Karpas-422 (cell line): ENCODE measurements around the gene TAL1. TPM values are rescaled to one million over a fixed set of nuclear protein-coding genes. Genes with fewer than 3 reads are reported as not detected.

Source experiments
- DNase-seq: peaks from one replicate; pipeline ENCODE4 v3.0.0-alpha.2; 2015
- H2AFZ ChIP-seq: fragments of 200-600 bp; sonication (generic); 2 replicates; pipeline ENCODE4 v1.6.1; 2014; ENCODE audit warnings: antibody characterized with exemption, low read length, mixed read lengths
- H3K27ac ChIP-seq: fragments of 200-600 bp; sonication (generic); 2 replicates; pipeline ENCODE4 v1.5.1; 2014; ENCODE audit warnings: mild to moderate bottlenecking, low read length, moderate library complexity
- H3K27me3 ChIP-seq: fragments of 200-600 bp; sonication (generic); 2 replicates; pipeline ENCODE4 v1.6.1; 2014; ENCODE audit warnings: low read length, mixed read lengths
- H3K36me3 ChIP-seq: fragments of 200-600 bp; sonication (generic); 2 replicates; pipeline ENCODE4 v1.6.1; 2014; ENCODE audit warnings: low read length, mixed read lengths; ENCODE audit not compliant: insufficient read depth
- H3K4me1 ChIP-seq: fragments of 200-600 bp; sonication (generic); 2 replicates; pipeline ENCODE4 v1.6.1; 2014; ENCODE audit warnings: mild to moderate bottlenecking, low read length, mixed read lengths
- H3K4me2 ChIP-seq: fragments of 200-600 bp; sonication (generic); 2 replicates; pipeline ENCODE4 v1.6.1; 2014; ENCODE audit warnings: low read length, low read depth, mild to moderate bottlenecking; ENCODE audit not compliant: poor library complexity, severe bottlenecking
- H3K4me3 ChIP-seq: fragments of 200-600 bp; sonication (generic); 2 replicates; pipeline ENCODE4 v1.5.1; 2014; ENCODE audit warnings: mild to moderate bottlenecking, antibody characterized with exemption, low read length, mixed read lengths
- H3K79me2 ChIP-seq: fragments of 200-600 bp; sonication (generic); 2 replicates; pipeline ENCODE4 v1.6.1; 2014; ENCODE audit warnings: mild to moderate bottlenecking, low read length, mixed read lengths
- H3K9ac ChIP-seq: fragments of 200-600 bp; sonication (generic); 2 replicates; pipeline ENCODE4 v1.6.0; 2014; ENCODE audit warnings: low read length
- H3K9me2 ChIP-seq: fragments of 200-600 bp; sonication (generic), shearing (Covaris generic); replicated peaks from 2 replicates; pipeline ENCODE4 v1.6.0; 2014; ENCODE audit warnings: mild to moderate bottlenecking, low read length, moderate library complexity; ENCODE audit not compliant: insufficient read depth
- H3K9me3 ChIP-seq: fragments of 300-700, 200-600 bp; sonication (generic); 2 replicates; pipeline ENCODE4 v1.6.1; 2014; ENCODE audit warnings: low read length, mixed read lengths
- H4K20me1 ChIP-seq: fragments of 200-600 bp; sonication (generic); 2 replicates; pipeline ENCODE4 v1.6.1; 2014; ENCODE audit warnings: mild to moderate bottlenecking, antibody characterized with exemption, low read length, low read depth; ENCODE audit not compliant: insufficient read depth
- total RNA-seq: library from RNA; depleted of rRNA; stranded (reverse); fragments of >200 nt; shearing (Covaris generic); gene quantifications from 2 replicates; pipeline ENCODE4 v1.2.3, GENCODE V29; 2014; ENCODE audit warnings: low replicate concordance

Gene TAL1
- total RNA-seq, 1 experiment from 2014 or later = not detected

GRCh38 chr1:47252369-47252768, 20.3 kb upstream of the TAL1 start:
- no peak overlapping the region for H3K4me3 ChIP-seq
- peaks cover 20% of the 10 kb centered on the region; the same call in 1 of the 2 replicates for H3K36me3 ChIP-seq
- H3K4me1 ChIP-seq = no peaks in the 10 kb centered on the region
- H3K27ac ChIP-seq = no peak overlapping the region
- no peaks in the 10 kb centered on the region for H4K20me1 ChIP-seq
- 0 out of 2 replicates have a peak, but pooled peaks cover 4% of the 10 kb centered on the region for H3K79me2 ChIP-seq
- no peak overlapping the region for H2AFZ ChIP-seq
- DNase-seq = no peak
- H3K4me2 ChIP-seq = no peak overlapping the region
- H3K27me3 ChIP-seq = no peaks in the 10 kb centered on the region
- no peaks in the 10 kb centered on the region for H3K9me2 ChIP-seq
- no peaks in the 10 kb centered on the region for H3K9me3 ChIP-seq
- H3K9ac ChIP-seq = no peak overlapping the region

GRCh38 chr1:47249755-47250154, 17.7 kb upstream of the TAL1 start:
- Histone ChIP-seq H3K9me3 (no peaks in the 10 kb centered on the region), H3K9me2 (no peaks in the 10 kb centered on the region), H3K27me3 (no peaks in the 10 kb centered on the region), H4K20me1 (no peaks in the 10 kb centered on the region), H3K9ac (no peak overlapping the region), H3K79me2 (0 out of 2 replicates have a peak, but pooled peaks cover 4% of the 10 kb centered on the region), H3K4me1 (no peaks in the 10 kb centered on the region), H2AFZ (no peak overlapping the region), H3K27ac (no peak overlapping the region), H3K36me3 (peaks cover 20% of the 10 kb centered on the region; the same call in 1 of the 2 replicates), H3K4me2 (no peak overlapping the region), H3K4me3 (no peak overlapping the region)
- no peak for DNase-seq

- Histone ChIP-seq H3K36me3 (no peaks in the 10 kb centered on the region), H3K27ac (no peak overlapping the region), H3K79me2 (no peaks in the 10 kb centered on the region), H4K20me1 (no peaks in the 10 kb centered on the region), H3K9me2 (no peaks in the 10 kb centered on the region), H3K4me1 (no peaks in the 10 kb centered on the region), H2AFZ (no peak overlapping the region), H3K9ac (no peak overlapping the region), H3K4me2 (no peak overlapping the region), H3K27me3 (no peaks in the 10 kb centered on the region), H3K4me3 (no peak overlapping the region), H3K9me3 (no peaks in the 10 kb centered on the region)
- DNase-seq = no peak
Measured at GRCh38 chr1:47244339-47244862, 12.4 kb upstream of the TAL1 start.

- Histone ChIP-seq H3K9me3 (no peaks in the 10 kb centered on the region), H3K36me3 (no peaks in the 10 kb centered on the region), H2AFZ (no peak overlapping the region), H4K20me1 (no peaks in the 10 kb centered on the region), H3K79me2 (no peaks in the 10 kb centered on the region), H3K9ac (no peak overlapping the region), H3K9me2 (no peaks in the 10 kb centered on the region), H3K4me3 (no peak overlapping the region), H3K4me1 (no peaks in the 10 kb centered on the region), H3K4me2 (no peak overlapping the region), H3K27me3 (no peaks in the 10 kb centered on the region), H3K27ac (no peak overlapping the region)
- no peak for DNase-seq
Measured at GRCh38 chr1:47243910-47244309, 11.9 kb upstream of the TAL1 start.

GRCh38 chr1:47241114-47242113, 9.4 kb upstream of the TAL1 start:
- no peak overlapping the region for H3K4me2 ChIP-seq
- no peak overlapping the region for H3K27ac ChIP-seq
- no peaks in the 10 kb centered on the region for H3K79me2 ChIP-seq
- no peak overlapping the region for H2AFZ ChIP-seq
- no peaks in the 10 kb centered on the region for H3K9me3 ChIP-seq
- H3K27me3 ChIP-seq = no peaks in the 10 kb centered on the region
- H3K9me2 ChIP-seq = no peaks in the 10 kb centered on the region
- DNase-seq = no peak
- H3K4me3 ChIP-seq = no peak overlapping the region
- H3K36me3 ChIP-seq = no peaks in the 10 kb centered on the region
- H4K20me1 ChIP-seq = no peaks in the 10 kb centered on the region
- no peaks in the 10 kb centered on the region for H3K4me1 ChIP-seq
- H3K9ac ChIP-seq = no peak overlapping the region

- no peaks in the 10 kb centered on the region for H4K20me1 ChIP-seq
- no peaks in the 10 kb centered on the region for H3K9me3 ChIP-seq
- no peaks in the 10 kb centered on the region for H3K27me3 ChIP-seq
- no peaks in the 10 kb centered on the region for H3K79me2 ChIP-seq
- no peaks in the 10 kb centered on the region for H3K36me3 ChIP-seq
- no peaks in the 10 kb centered on the region for H3K4me1 ChIP-seq
- H2AFZ ChIP-seq = no peak overlapping the region
- DNase-seq = no peak
- no peak overlapping the region for H3K27ac ChIP-seq
- H3K9ac ChIP-seq = no peak overlapping the region
- H3K4me3 ChIP-seq = no peak overlapping the region
- H3K9me2 ChIP-seq = no peaks in the 10 kb centered on the region
- H3K4me2 ChIP-seq = no peak overlapping the region
Measured at GRCh38 chr1:47238935-47239592, 7.0 kb upstream of the TAL1 start.

- Histone ChIP-seq H3K79me2 (no peaks in the 10 kb centered on the region), H3K4me1 (no peaks in the 10 kb centered on the region), H4K20me1 (no peaks in the 10 kb centered on the region), H3K9me2 (no peaks in the 10 kb centered on the region), H3K9ac (no peak overlapping the region), H3K9me3 (no peaks in the 10 kb centered on the region), H3K27me3 (no peaks in the 10 kb centered on the region), H3K4me2 (no peak overlapping the region), H3K27ac (no peak overlapping the region), H2AFZ (no peak overlapping the region), H3K4me3 (no peak overlapping the region), H3K36me3 (no peaks in the 10 kb centered on the region)
- DNase-seq = no peak
Measured at GRCh38 chr1:47235806-47236205, 3.8 kb upstream of the TAL1 start.

GRCh38 chr1:47235241-47235681, 3.2 kb upstream of the TAL1 start:
- H3K9ac ChIP-seq = no peak overlapping the region
- H3K79me2 ChIP-seq = no peaks in the 10 kb centered on the region
- no peak for DNase-seq
- no peaks in the 10 kb centered on the region for H3K9me3 ChIP-seq
- no peaks in the 10 kb centered on the region for H3K9me2 ChIP-seq
- H3K27me3 ChIP-seq = no peaks in the 10 kb centered on the region
- H3K4me3 ChIP-seq = no peak overlapping the region
- no peak overlapping the region for H3K27ac ChIP-seq
- no peaks in the 10 kb centered on the region for H3K36me3 ChIP-seq
- H3K4me1 ChIP-seq = no peaks in the 10 kb centered on the region
- no peaks in the 10 kb centered on the region for H4K20me1 ChIP-seq
- H3K4me2 ChIP-seq = no peak overlapping the region
- no peak overlapping the region for H2AFZ ChIP-seq
